LNCaP clone FGC (cell line): Measurements from ENCODE around the gene NTHL1.

Experiments used
- DNase-seq: peaks from one replicate; pipeline ENCODE4 v3.0.0-alpha.2; 2011; ENCODE audit warnings: low read depth
- H3K4me3 ChIP-seq: 2 replicates; pipeline ENCODE4 v1.5.1; 2011; ENCODE audit warnings: mild to moderate bottlenecking, low read depth, low read length, control low read depth
- TF ChIP-seq, protein P1 (sequence below): IDR thresholded peaks from 2 replicates; pipeline ENCODE4 v1.5.1; 2012; ENCODE audit warnings: mild to moderate bottlenecking; ENCODE audit not compliant: control insufficient read depth, insufficient read depth; ENCODE audit errors: extremely low read depth

NTHL1 gene

DNA sequence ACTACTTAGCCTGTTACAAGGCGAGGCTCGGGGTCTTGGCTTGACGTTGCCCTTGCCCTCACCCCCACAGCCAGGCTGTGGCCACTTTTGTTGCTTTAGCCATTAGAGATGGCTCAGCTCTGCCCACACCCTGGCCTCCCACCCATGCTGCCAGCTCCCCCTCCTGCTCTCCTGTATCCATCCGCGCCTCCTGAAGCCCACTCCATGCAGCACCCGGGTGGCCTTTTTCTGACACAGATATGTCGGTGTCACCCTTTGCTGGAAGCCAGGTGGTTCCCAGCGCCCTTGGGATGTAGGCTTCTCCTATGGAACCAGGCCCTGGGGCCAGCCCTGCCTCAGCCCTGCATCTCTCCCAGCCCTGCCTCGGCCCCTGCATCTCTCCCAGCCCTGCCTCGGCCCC is 9.8 kb upstream of the NTHL1 start:
- H3K4me3 ChIP-seq: no peak overlapping the region
- no peak for DNase-seq
- TF ChIP-seq, protein P1, sequence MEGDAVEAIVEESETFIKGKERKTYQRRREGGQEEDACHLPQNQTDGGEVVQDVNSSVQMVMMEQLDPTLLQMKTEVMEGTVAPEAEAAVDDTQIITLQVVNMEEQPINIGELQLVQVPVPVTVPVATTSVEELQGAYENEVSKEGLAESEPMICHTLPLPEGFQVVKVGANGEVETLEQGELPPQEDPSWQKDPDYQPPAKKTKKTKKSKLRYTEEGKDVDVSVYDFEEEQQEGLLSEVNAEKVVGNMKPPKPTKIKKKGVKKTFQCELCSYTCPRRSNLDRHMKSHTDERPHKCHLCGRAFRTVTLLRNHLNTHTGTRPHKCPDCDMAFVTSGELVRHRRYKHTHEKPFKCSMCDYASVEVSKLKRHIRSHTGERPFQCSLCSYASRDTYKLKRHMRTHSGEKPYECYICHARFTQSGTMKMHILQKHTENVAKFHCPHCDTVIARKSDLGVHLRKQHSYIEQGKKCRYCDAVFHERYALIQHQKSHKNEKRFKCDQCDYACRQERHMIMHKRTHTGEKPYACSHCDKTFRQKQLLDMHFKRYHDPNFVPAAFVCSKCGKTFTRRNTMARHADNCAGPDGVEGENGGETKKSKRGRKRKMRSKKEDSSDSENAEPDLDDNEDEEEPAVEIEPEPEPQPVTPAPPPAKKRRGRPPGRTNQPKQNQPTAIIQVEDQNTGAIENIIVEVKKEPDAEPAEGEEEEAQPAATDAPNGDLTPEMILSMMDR: no peak

DNA sequence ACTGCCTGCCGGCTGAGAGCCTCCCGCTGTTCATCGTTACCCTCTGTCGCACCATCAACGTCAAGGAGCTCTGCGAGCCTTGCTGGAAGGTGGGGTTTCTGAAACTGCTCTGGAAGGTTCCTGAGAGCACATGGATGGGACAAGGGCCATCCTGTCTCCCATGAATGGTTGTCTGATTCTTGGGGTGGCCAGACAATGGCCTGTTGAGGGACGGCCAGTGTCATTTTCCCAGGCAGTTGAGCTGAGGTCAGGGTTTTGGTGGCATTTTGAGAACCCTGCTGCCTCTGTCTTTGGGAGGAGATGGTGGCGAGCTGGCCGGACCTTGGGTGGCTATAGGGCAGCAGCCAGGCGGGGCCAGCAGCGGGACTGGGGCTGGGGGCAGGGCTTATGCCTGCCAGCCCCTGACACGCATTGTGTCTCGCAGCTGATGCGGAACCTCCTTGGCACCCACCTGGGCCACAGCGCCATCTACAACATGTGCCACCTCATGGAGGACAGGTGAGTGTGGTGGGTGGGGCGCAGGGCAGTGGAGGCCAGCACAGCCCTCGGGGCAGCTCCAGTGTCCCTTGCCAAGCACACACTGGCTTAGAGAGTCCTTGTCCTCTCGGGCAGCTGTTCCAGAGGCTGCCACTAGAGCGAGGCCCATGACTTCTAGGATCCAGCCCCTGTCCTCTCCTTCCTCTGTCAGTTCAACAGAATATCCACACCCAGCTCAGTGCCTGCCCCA is 9.2 kb upstream of the NTHL1 start:
- no peak overlapping the region for H3K4me3 ChIP-seq
- TF ChIP-seq, protein P1: no peak
- no peak for DNase-seq

DNA sequence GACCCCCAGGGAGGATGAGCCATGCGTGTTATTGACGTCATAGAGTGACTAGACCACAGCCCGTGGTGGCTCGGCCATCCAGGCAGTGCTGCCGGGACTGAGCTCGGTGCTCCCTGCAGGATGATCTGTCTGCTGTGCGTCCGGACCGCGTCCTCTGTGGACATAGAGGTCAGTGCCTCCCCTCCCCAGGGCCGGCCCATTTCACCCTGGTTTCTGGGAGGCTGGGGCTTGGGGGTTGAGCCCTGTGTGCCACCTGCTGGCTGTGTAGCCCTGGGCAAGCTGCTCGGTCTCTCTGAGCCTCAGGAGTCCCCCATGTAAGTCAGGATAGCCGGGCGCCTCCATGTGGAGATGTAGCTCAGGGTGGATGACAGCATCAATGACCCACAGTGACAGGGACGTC is 8.4 kb upstream of the NTHL1 start:
- TF ChIP-seq, protein P1: no peak
- H3K4me3 ChIP-seq: no peak overlapping the region
- DNase-seq: no peak

DNA sequence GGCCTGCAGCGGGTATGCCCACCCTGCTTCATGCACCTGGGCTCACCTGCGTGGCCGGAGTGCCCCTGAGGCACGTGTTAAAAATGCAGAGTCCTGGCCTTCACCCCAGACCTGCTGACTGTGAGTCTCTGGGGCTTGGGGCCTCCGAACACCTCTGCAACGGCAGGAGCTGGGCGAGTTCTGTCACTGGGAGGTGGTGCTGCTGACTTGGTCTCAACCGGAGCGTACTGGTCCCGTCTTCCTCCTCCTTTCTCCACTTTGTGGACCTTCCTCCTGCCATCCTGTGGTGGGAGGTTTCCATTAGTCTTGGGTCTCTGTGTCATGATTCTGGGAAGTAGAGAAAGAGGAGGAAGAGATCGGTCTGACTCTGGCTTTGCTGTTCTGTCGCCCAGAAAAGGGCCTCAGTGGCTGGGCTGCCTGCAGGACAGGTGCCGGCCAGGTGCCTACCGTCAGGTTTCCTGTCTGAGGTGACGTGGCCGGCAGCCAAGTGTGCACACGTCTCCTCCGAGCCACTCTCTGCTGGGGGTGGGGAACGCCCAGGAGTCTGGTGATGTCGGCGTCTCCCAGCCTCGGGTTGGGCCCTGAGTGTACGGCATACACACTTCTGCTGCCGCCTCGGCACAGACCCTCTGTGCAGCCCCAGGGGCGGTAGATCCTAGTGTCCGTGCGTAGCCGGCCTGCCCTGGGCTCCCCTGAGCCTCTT is 7.1 kb upstream of the NTHL1 start:
- no peak overlapping the region for H3K4me3 ChIP-seq
- TF ChIP-seq, protein P1: no peak
- DNase-seq: peak; percentile 85

DNA sequence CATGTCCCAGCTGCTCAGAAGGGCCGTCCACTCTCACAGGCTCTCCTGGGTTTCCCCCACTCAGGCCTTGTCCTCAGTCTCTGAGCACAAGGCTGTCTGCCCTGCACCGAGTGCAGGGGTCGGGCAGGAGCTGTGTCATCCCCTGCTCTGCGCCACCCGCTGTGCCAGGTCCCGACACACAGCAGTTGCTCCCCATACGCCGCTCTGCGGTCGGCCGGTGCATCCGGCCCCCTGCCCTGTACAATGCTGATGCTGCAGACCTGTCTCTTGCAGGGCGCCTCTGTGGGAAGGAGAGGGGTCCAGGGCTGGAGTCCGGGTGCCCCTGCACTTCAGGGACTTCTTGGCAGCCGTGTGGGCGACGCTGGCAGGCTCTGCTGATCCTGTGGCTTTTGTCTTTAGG is 6.3 kb upstream of the NTHL1 start:
- H3K4me3 ChIP-seq: no peak overlapping the region
- no peak for DNase-seq
- TF ChIP-seq, protein P1: no peak

DNA sequence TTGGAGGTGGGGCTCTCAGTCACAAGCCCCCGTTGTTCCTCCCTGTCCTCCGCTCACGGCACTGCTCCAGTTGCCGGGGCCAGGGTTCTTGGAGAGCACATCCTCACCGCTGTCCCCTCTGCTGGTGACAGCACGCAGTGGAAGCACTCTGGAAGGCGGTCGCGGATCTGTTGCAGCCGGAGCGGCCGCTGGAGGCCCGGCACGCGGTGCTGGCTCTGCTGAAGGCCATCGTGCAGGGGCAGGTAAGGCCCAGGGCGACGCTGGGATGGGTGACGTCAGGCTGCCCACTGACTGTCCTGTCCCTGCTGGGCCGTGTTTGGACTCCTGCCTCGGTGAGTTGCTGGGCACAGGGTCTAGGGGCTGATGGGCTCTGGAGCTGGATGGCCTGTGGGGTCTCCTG is 5.6 kb upstream of the NTHL1 start:
- TF ChIP-seq, protein P1: no peak
- no peak for DNase-seq

More for the DNA sequence above, 5.6 kb upstream of the NTHL1 start:
- H3K4me3 ChIP-seq: no peak overlapping the region
